Muscle layer of colon (tissue), 2 donors: ENCODE measurements around the gene NEUROD6.

Source experiments
- H3K27ac ChIP-seq: one replicate; pipeline ENCODE4 v1.7.0; 2013; ENCODE audit warnings: low read depth, mild to moderate bottlenecking, low read length, moderate library complexity
- H3K27me3 ChIP-seq, 2 donors: one replicate each; pipeline ENCODE4 v1.7.0; 2013; ENCODE audit warnings: low read length in 2 of 2, mild to moderate bottlenecking in 2 of 2; ENCODE audit not compliant: insufficient read depth in 2 of 2, control insufficient read depth in 1 of 2
- H3K36me3 ChIP-seq: one replicate; pipeline ENCODE4 v1.7.0; 2013; ENCODE audit warnings: mild to moderate bottlenecking, low read length; ENCODE audit not compliant: insufficient read depth
- H3K4me1 ChIP-seq: one replicate; pipeline ENCODE4 v1.7.0; 2013; ENCODE audit warnings: mild to moderate bottlenecking, low read length; ENCODE audit not compliant: insufficient read depth
- H3K4me3 ChIP-seq, 2 donors: one replicate each; pipeline ENCODE4 v1.7.0; 2013; ENCODE audit warnings: low read length in 2 of 2, low read depth in 1 of 2, mild to moderate bottlenecking in 1 of 2, moderate library complexity in 1 of 2
- H3K9ac ChIP-seq: one replicate; pipeline ENCODE4 v1.7.0; 2013; ENCODE audit warnings: low read length
- H3K9me3 ChIP-seq: one replicate; pipeline ENCODE4 v1.7.0; 2013; ENCODE audit warnings: mild to moderate bottlenecking, low read length
- donor health status: abdominal sarcoma.
- donor health status: Adenocarcinoma of cecum.

Gene NEUROD6

GRCh38 chr7:31358467-31358866, 17.9 kb upstream of the NEUROD6 start:
- Histone ChIP-seq H3K4me3 (no peak overlapping the region), H3K4me1 (no peaks in the 10 kb centered on the region), H3K9ac (no peak overlapping the region), H3K36me3 (no peaks in the 10 kb centered on the region), H3K9me3 (no peaks in the 10 kb centered on the region), H3K27me3 (no peaks in the 10 kb centered on the region), H3K27ac (no peak overlapping the region)

GRCh38 chr7:31345421-31345820, 4.9 kb upstream of the NEUROD6 start:
- H3K36me3 ChIP-seq = no peaks in the 10 kb centered on the region
- H3K9me3 ChIP-seq = no peaks in the 10 kb centered on the region
- H3K4me1 ChIP-seq = no peaks in the 10 kb centered on the region
- no peak overlapping the region for H3K4me3 ChIP-seq
- H3K27ac ChIP-seq = no peak overlapping the region
- H3K9ac ChIP-seq = no peak overlapping the region
- H3K27me3 ChIP-seq = no peaks in the 10 kb centered on the region

- Histone ChIP-seq H3K4me1 (no peaks in the 10 kb centered on the region), H3K9me3 (no peaks in the 10 kb centered on the region), H3K9ac (no peak overlapping the region), H3K27me3 (peaks cover under 1 to 2% of the 10 kb centered on the region in 2 donors), H3K36me3 (no peaks in the 10 kb centered on the region), H3K4me3 (no peak overlapping the region), H3K27ac (no peak overlapping the region)
These were observed 3.2 kb upstream of the NEUROD6 start for GRCh38 chr7:31343516-31344305.

- H3K9me3 ChIP-seq = no peaks in the 10 kb centered on the region
- no peaks in the 10 kb centered on the region for H3K36me3 ChIP-seq
- no peaks in the 10 kb centered on the region for H3K4me1 ChIP-seq
- H3K9ac ChIP-seq = no peak overlapping the region
- H3K4me3 ChIP-seq = no peak overlapping the region
- no peak overlapping the region for H3K27ac ChIP-seq
- H3K27me3 ChIP-seq = peaks cover 8 to 16% of the 10 kb centered on the region in 2 donors
These were observed 615 bp upstream of the NEUROD6 start for GRCh38 chr7:31341141-31341540.

GRCh38 chr7:31340051-31340450, 475 bp downstream of the NEUROD6 start:
- Histone ChIP-seq H3K27ac (no peak overlapping the region), H3K4me1 (no peaks in the 10 kb centered on the region), H3K4me3 (no peak overlapping the region), H3K27me3 (peaks cover 8 to 24% of the 10 kb centered on the region in 2 donors), H3K9me3 (no peaks in the 10 kb centered on the region), H3K9ac (no peak overlapping the region), H3K36me3 (no peaks in the 10 kb centered on the region)

- Histone ChIP-seq H3K9me3 (no peaks in the 10 kb centered on the region), H3K36me3 (no peaks in the 10 kb centered on the region), H3K4me3 (no peak overlapping the region), H3K4me1 (no peaks in the 10 kb centered on the region), H3K27me3 (peaks cover 8 to 24% of the 10 kb centered on the region in 2 donors), H3K27ac (no peak overlapping the region), H3K9ac (no peak overlapping the region)
These were observed 1.8 kb downstream of the NEUROD6 start for GRCh38 chr7:31338706-31339105.

GRCh38 chr7:31337002-31337565, 3.4 kb downstream of the NEUROD6 start:
- Histone ChIP-seq H3K9ac (no peak overlapping the region), H3K4me3 (no peak overlapping the region), H3K27ac (no peak overlapping the region), H3K9me3 (no peaks in the 10 kb centered on the region), H3K4me1 (no peaks in the 10 kb centered on the region), H3K27me3 (peaks cover 8 to 24% of the 10 kb centered on the region in 2 donors), H3K36me3 (no peaks in the 10 kb centered on the region)

GRCh38 chr7:31336202-31337001, 4.1 kb downstream of the NEUROD6 start:
- Histone ChIP-seq H3K4me3 (no peak overlapping the region), H3K27ac (no peak overlapping the region), H3K9me3 (no peaks in the 10 kb centered on the region), H3K36me3 (no peaks in the 10 kb centered on the region), H3K4me1 (no peaks in the 10 kb centered on the region), H3K9ac (no peak overlapping the region), H3K27me3 (peaks cover 8 to 24% of the 10 kb centered on the region in 2 donors)

- peaks cover 8 to 24% of the 10 kb centered on the region in 2 donors for H3K27me3 ChIP-seq
- no peak overlapping the region for H3K27ac ChIP-seq
- H3K4me1 ChIP-seq = no peaks in the 10 kb centered on the region
- H3K4me3 ChIP-seq = no peak overlapping the region
- H3K36me3 ChIP-seq = no peaks in the 10 kb centered on the region
- no peaks in the 10 kb centered on the region for H3K9me3 ChIP-seq
- no peak overlapping the region for H3K9ac ChIP-seq
These were observed 4.7 kb downstream of the NEUROD6 start for GRCh38 chr7:31335884-31336201.

GRCh38 chr7:31335161-31335856, 5.2 kb downstream of the NEUROD6 start:
- Histone ChIP-seq H3K9ac (no peak overlapping the region), H3K27me3 (peaks cover 8 to 24% of the 10 kb centered on the region in 2 donors), H3K27ac (no peak overlapping the region), H3K4me3 (no peak overlapping the region), H3K36me3 (no peaks in the 10 kb centered on the region), H3K9me3 (no peaks in the 10 kb centered on the region), H3K4me1 (no peaks in the 10 kb centered on the region)

GRCh38 chr7:31333291-31333690, 7.2 kb downstream of the NEUROD6 start:
- H3K36me3 ChIP-seq = no peaks in the 10 kb centered on the region

More at GRCh38 chr7:31333291-31333690, 7.2 kb downstream of the NEUROD6 start:
- no peak overlapping the region for H3K27ac ChIP-seq
- no peaks in the 10 kb centered on the region for H3K4me1 ChIP-seq
- H3K9me3 ChIP-seq = no peaks in the 10 kb centered on the region
- no peak overlapping the region for H3K4me3 ChIP-seq
- no peak overlapping the region for H3K9ac ChIP-seq
- peaks cover 3 to 19% of the 10 kb centered on the region in 2 donors for H3K27me3 ChIP-seq
